Liver (tissue), 9 donors: Measurements from ENCODE around the gene AQP3. TPM values are rescaled to one million over a fixed set of nuclear protein-coding genes. Genes with fewer than 3 reads are reported as not detected.

Source experiments
- DNase-seq: peaks from one replicate; pipeline ENCODE4 v3.0.0-alpha.2; 2017; ENCODE audit warnings: low spot score
- H3K27ac ChIP-seq, 2 donors: one replicate each; pipeline ENCODE4 v1.7.0; 2013; ENCODE audit warnings: inconsistent platforms in 2 of 2, low read length in 2 of 2, control low read depth in 1 of 2, low read depth in 1 of 2, mild to moderate bottlenecking in 1 of 2
- H3K27me3 ChIP-seq, 4 donors: one replicate each; pipeline versions ENCODE4 v1.6.1 to v1.7.0; 2013; ENCODE audit warnings: low read length in 3 of 4, inconsistent platforms in 1 of 4, mild to moderate bottlenecking in 1 of 4, moderate library complexity in 1 of 4; ENCODE audit not compliant: control insufficient read depth in 4 of 4, insufficient read depth in 4 of 4
- H3K36me3 ChIP-seq, 4 donors: one replicate each; pipeline versions ENCODE4 v1.6.1 to v1.7.0; 2013; ENCODE audit warnings: low read length in 3 of 4, mild to moderate bottlenecking in 3 of 4, low read depth in 1 of 4, moderate library complexity in 1 of 4; ENCODE audit not compliant: control insufficient read depth in 4 of 4, insufficient read depth in 3 of 4
- H3K4me1 ChIP-seq, 4 donors: one replicate each; pipeline versions ENCODE4 v1.6.1 to v1.7.0; 2013; ENCODE audit warnings: low read length in 3 of 4, mild to moderate bottlenecking in 3 of 4, moderate library complexity in 1 of 4; ENCODE audit not compliant: control insufficient read depth in 4 of 4, insufficient read depth in 4 of 4
- H3K4me3 ChIP-seq, 3 donors: one replicate each; pipeline versions ENCODE4 v1.6.1 to v1.7.0; 2013; ENCODE audit warnings: low read length in 3 of 3, control low read depth in 1 of 3, low read depth in 1 of 3, mild to moderate bottlenecking in 1 of 3
- H3K9ac ChIP-seq, 2 donors: one replicate each; pipeline ENCODE4 v1.7.0; 2013; ENCODE audit warnings: low read length in 2 of 2, mild to moderate bottlenecking in 2 of 2, moderate library complexity in 2 of 2, control low read depth in 1 of 2, low read depth in 1 of 2
- H3K9me3 ChIP-seq, 4 donors: one replicate each; pipeline versions ENCODE4 v1.6.1 to v1.7.0; 2013; ENCODE audit warnings: low read length in 3 of 4; ENCODE audit not compliant: control insufficient read depth in 4 of 4
- EGR1 ChIP-seq, 2 donors: IDR thresholded peaks; 2 replicates each; pipeline ENCODE4 v1.6.1; 2016 to 2018; ENCODE audit warnings: antibody characterized with exemption in 2 of 2, low read depth in 2 of 2
- FOXA1 ChIP-seq: IDR thresholded peaks from 2 replicates; pipeline ENCODE4 v1.6.1; 2016; ENCODE audit warnings: antibody characterized with exemption
- FOXA2 ChIP-seq: IDR thresholded peaks from 2 replicates; pipeline ENCODE4 v1.6.1; 2016; ENCODE audit warnings: antibody characterized with exemption
- GABPA ChIP-seq, 2 donors: IDR thresholded peaks in 1 of 2; conservative IDR thresholded peaks in 1 of 2; 2 replicates each; pipeline ENCODE4 v1.6.1; 2016; ENCODE audit warnings: antibody characterized with exemption in 2 of 2, mild to moderate bottlenecking in 1 of 2, moderate library complexity in 1 of 2
- HNF4A ChIP-seq, 2 donors: conservative IDR thresholded peaks; 2 replicates each; pipeline ENCODE4 v1.6.1; 2016; ENCODE audit warnings: antibody characterized with exemption in 2 of 2, mild to moderate bottlenecking in 2 of 2
- HNF4G ChIP-seq: IDR thresholded peaks from 2 replicates; pipeline ENCODE4 v1.6.1; 2016; ENCODE audit warnings: antibody characterized with exemption
- JUND ChIP-seq, 2 donors: IDR thresholded peaks; 2 replicates each; pipeline ENCODE4 v1.6.1; 2016; ENCODE audit warnings: antibody characterized with exemption in 2 of 2
- NR2F2 ChIP-seq: IDR thresholded peaks from 2 replicates; pipeline ENCODE4 v1.6.1; 2016; ENCODE audit warnings: antibody characterized with exemption
- RAD21 ChIP-seq, 2 donors: IDR thresholded peaks; 2 replicates each; pipeline ENCODE4 v1.6.1; 2016; ENCODE audit warnings: antibody characterized with exemption in 2 of 2, mild to moderate bottlenecking in 2 of 2
- RXRA ChIP-seq, 2 donors: IDR thresholded peaks; 2 replicates each; pipeline ENCODE4 v1.6.1; 2017 to 2018; ENCODE audit warnings: antibody characterized with exemption in 2 of 2, mild to moderate bottlenecking in 1 of 2
- SP1 ChIP-seq: IDR thresholded peaks from 2 replicates; pipeline ENCODE4 v1.6.1; 2018; ENCODE audit warnings: antibody characterized with exemption, mild to moderate bottlenecking
- TAF1 ChIP-seq: conservative IDR thresholded peaks from 2 replicates; pipeline ENCODE4 v1.6.1; 2016; ENCODE audit warnings: antibody characterized with exemption, mild to moderate bottlenecking
- YY1 ChIP-seq: IDR thresholded peaks from 2 replicates; pipeline ENCODE4 v1.6.1; 2016; ENCODE audit warnings: antibody characterized with exemption, mild to moderate bottlenecking
- WGBS: extraction: QIAGEN DNeasy Blood & Tissue Kit; methylation state at CpG from one replicate; pipeline ENCODE4 v1.1.7; 2013; 5-methylcytosine and 5-hydroxymethylcytosine counted together
- polyA plus RNA-seq, 2 donors: library from polyadenylated mRNA; stranded (reverse) in 1 of 2; unstranded in 1 of 2; fragments of 200-250 nt in 1 of 2; fragments of >200 nt in 1 of 2; fragmentation: Nextera tagmentation in 1 of 2; extraction: Ambion mirVana in 1 of 2; gene quantifications; one replicate each; pipeline versions ENCODE4 v1.2.1 to v1.2.3, GENCODE V29; 2013 to 2015
- total RNA-seq, 2 donors: library from RNA; depleted of rRNA; stranded (reverse); fragments of >200 nt; gene quantifications; one replicate each; pipeline ENCODE4 v1.2.3, GENCODE V29; 2014
- TF ChIP-seq, protein P1 (sequence below): IDR thresholded peaks from 2 replicates; pipeline ENCODE4 v1.6.1; 2016; ENCODE audit warnings: antibody characterized with exemption
- TF ChIP-seq, protein P2 (sequence below): IDR thresholded peaks from 2 replicates; pipeline ENCODE4 v1.6.1; 2016; ENCODE audit warnings: antibody characterized with exemption
- TF ChIP-seq, protein P3 (sequence below): IDR thresholded peaks from 2 replicates; pipeline ENCODE4 v1.6.1; 2016; ENCODE audit warnings: antibody characterized with exemption, mild to moderate bottlenecking
- TF ChIP-seq, protein P4 (sequence below): IDR thresholded peaks from 2 replicates; pipeline ENCODE4 v1.6.1; 2016; ENCODE audit warnings: antibody characterized with exemption
- TF ChIP-seq, protein P5 (sequence below): fragments of 150-350 bp; IDR thresholded peaks from 2 replicates; pipeline ENCODE4 v1.5.1; 2017; ENCODE audit warnings: improper control_type of control experiment, low read depth, low read length; ENCODE audit not compliant: missing input control
- donor health status: healthy.
- donor health status: healthy.
- donor health status: healthy.
- donor health status: healthy.
- donor health status: healthy.

The AQP3 gene
- total and polyA plus RNA-seq, 4 donors = 60.5 to 124 (median 87.4) TPM

DNA sequence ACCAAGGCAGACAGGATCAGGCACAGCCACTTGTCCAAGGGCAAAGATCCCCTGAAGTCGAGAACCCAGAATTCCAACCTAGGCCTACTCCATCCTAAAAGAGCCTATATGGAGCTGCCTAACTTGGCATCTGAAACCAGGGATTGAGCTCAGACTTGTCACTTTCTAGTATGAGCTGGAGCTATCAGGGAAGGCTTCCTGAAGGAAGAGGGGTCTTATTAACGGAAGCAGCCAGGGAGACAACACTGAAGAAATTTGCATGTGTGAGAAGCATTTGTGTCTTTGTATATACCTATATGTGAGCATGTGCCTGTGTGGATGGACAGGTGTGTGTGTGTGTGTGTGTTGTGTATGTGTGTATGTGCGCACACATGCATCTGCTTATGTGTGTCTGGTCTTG lies 40.3 kb downstream of the AQP3 start:
- Histone ChIP-seq H3K9me3 (no peaks in the 10 kb centered on the region), H3K27ac (no peak overlapping the region), H3K4me1 (peaks cover 0 to 11% (median 6%) of the 10 kb centered on the region in 4 donors), H3K36me3 (no peaks in the 10 kb centered on the region), H3K27me3 (no peaks in the 10 kb centered on the region), H3K9ac (no peak overlapping the region), H3K4me3 (no peak overlapping the region)
- 94% methylated on average over 3 of the region's 3 CpGs for WGBS
- DNase-seq = no peak
- no peak for TF ChIP-seq HNF4G
- no peak for TF ChIP-seq JUND (IDR thresholded peaks at IDR 0.05)
- TF ChIP-seq RAD21 (IDR thresholded peaks at IDR 0.05) = no peak
- TF ChIP-seq, protein P1, sequence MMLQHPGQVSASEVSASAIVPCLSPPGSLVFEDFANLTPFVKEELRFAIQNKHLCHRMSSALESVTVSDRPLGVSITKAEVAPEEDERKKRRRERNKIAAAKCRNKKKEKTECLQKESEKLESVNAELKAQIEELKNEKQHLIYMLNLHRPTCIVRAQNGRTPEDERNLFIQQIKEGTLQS = no peak
- no peak for TF ChIP-seq RXRA (IDR thresholded peaks at IDR 0.05)
- TF ChIP-seq, protein P2, sequence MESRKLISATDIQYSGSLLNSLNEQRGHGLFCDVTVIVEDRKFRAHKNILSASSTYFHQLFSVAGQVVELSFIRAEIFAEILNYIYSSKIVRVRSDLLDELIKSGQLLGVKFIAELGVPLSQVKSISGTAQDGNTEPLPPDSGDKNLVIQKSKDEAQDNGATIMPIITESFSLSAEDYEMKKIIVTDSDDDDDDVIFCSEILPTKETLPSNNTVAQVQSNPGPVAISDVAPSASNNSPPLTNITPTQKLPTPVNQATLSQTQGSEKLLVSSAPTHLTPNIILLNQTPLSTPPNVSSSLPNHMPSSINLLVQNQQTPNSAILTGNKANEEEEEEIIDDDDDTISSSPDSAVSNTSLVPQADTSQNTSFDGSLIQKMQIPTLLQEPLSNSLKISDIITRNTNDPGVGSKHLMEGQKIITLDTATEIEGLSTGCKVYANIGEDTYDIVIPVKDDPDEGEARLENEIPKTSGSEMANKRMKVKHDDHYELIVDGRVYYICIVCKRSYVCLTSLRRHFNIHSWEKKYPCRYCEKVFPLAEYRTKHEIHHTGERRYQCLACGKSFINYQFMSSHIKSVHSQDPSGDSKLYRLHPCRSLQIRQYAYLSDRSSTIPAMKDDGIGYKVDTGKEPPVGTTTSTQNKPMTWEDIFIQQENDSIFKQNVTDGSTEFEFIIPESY = no peak
- no peak for TF ChIP-seq TAF1
- TF ChIP-seq, protein P3, sequence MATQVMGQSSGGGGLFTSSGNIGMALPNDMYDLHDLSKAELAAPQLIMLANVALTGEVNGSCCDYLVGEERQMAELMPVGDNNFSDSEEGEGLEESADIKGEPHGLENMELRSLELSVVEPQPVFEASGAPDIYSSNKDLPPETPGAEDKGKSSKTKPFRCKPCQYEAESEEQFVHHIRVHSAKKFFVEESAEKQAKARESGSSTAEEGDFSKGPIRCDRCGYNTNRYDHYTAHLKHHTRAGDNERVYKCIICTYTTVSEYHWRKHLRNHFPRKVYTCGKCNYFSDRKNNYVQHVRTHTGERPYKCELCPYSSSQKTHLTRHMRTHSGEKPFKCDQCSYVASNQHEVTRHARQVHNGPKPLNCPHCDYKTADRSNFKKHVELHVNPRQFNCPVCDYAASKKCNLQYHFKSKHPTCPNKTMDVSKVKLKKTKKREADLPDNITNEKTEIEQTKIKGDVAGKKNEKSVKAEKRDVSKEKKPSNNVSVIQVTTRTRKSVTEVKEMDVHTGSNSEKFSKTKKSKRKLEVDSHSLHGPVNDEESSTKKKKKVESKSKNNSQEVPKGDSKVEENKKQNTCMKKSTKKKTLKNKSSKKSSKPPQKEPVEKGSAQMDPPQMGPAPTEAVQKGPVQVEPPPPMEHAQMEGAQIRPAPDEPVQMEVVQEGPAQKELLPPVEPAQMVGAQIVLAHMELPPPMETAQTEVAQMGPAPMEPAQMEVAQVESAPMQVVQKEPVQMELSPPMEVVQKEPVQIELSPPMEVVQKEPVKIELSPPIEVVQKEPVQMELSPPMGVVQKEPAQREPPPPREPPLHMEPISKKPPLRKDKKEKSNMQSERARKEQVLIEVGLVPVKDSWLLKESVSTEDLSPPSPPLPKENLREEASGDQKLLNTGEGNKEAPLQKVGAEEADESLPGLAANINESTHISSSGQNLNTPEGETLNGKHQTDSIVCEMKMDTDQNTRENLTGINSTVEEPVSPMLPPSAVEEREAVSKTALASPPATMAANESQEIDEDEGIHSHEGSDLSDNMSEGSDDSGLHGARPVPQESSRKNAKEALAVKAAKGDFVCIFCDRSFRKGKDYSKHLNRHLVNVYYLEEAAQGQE = no peak
- TF ChIP-seq YY1 = no peak
- TF ChIP-seq SP1 = no peak
- no peak for TF ChIP-seq EGR1 (IDR thresholded peaks at IDR 0.05; ENCODE audit: low read depth in 2 of 2)
- TF ChIP-seq, protein P4, sequence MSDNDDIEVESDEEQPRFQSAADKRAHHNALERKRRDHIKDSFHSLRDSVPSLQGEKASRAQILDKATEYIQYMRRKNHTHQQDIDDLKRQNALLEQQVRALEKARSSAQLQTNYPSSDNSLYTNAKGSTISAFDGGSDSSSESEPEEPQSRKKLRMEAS = no peak
- no peak for TF ChIP-seq NR2F2
- no peak for TF ChIP-seq FOXA1
- TF ChIP-seq GABPA (IDR thresholded peaks at IDR 0.05 in 1 of 2, conservative IDR thresholded peaks at IDR 0.05 in 1 of 2) = no peak

DNA sequence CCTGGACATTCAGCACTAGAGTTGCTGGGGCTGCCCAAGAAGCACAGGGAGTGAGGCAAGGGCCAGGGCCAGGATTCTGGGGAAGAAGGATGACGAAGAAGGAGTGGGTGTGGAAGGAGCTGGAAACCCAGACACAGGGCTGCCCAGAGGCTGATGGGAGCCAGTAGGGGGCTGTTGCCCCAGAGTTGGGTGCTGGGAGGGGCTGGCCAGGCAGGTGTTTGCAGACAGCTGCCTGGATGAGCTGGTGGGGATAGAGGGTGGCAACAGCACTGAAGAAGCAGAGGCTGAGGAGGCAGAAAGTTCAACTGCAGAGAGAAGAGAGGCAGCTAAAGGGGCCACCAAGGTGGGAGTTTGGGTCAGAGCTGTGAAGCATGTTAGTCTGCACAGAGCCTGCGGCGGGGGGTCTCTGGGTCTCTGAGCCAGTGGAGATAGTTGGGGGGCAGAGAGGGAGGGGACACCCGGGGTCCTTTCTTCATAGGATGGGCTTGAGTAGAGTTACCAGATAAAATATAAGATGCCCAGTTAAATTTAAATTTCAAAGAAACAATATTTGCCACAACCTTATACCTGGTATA lies 42.5 kb downstream of the AQP3 start:
- no peak for DNase-seq
- Histone ChIP-seq H3K9me3 (no peaks in the 10 kb centered on the region), H3K36me3 (no peaks in the 10 kb centered on the region), H3K9ac (no peak overlapping the region), H3K27ac (no peak overlapping the region), H3K4me1 (peaks cover 0 to 13% (median 6%) of the 10 kb centered on the region in 4 donors), H3K27me3 (no peaks in the 10 kb centered on the region), H3K4me3 (no peak overlapping the region)
- WGBS = 91% methylated on average over 4 of the region's 4 CpGs
- TF ChIP-seq GABPA (IDR thresholded peaks at IDR 0.05 in 1 of 2, conservative IDR thresholded peaks at IDR 0.05 in 1 of 2) (no peak), FOXA2 (no peak), YY1 (no peak), EGR1 (IDR thresholded peaks at IDR 0.05; ENCODE audit: low read depth in 2 of 2) (no peak), SP1 (no peak), TAF1 (no peak), HNF4G (no peak), JUND (IDR thresholded peaks at IDR 0.05) (no peak), RAD21 (IDR thresholded peaks at IDR 0.05) (no peak), HNF4A (conservative IDR thresholded peaks at IDR 0.05) (no peak)
- TF ChIP-seq, protein P1 = no peak
- TF ChIP-seq, protein P5, sequence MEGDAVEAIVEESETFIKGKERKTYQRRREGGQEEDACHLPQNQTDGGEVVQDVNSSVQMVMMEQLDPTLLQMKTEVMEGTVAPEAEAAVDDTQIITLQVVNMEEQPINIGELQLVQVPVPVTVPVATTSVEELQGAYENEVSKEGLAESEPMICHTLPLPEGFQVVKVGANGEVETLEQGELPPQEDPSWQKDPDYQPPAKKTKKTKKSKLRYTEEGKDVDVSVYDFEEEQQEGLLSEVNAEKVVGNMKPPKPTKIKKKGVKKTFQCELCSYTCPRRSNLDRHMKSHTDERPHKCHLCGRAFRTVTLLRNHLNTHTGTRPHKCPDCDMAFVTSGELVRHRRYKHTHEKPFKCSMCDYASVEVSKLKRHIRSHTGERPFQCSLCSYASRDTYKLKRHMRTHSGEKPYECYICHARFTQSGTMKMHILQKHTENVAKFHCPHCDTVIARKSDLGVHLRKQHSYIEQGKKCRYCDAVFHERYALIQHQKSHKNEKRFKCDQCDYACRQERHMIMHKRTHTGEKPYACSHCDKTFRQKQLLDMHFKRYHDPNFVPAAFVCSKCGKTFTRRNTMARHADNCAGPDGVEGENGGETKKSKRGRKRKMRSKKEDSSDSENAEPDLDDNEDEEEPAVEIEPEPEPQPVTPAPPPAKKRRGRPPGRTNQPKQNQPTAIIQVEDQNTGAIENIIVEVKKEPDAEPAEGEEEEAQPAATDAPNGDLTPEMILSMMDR = no peak
- TF ChIP-seq, protein P4 = no peak
- TF ChIP-seq, protein P3 = no peak
